GM12878 (cell line): Measurements from ENCODE around the gene GAL3ST2. TPM values are rescaled to one million over a fixed set of nuclear protein-coding genes. Genes with fewer than 3 reads are reported as not detected.

Experiments used
- ATAC-seq: fragments of 200-7000 bp; cut with Tn5 transposase; 3 replicates; pipeline ENCODE4 v1.9.1; 2020; ENCODE audit warnings: mild to moderate bottlenecking, moderate library complexity
- BruUV-seq: library from RNA; stranded (reverse); fragments of 400-500 nt; replicated peaks from 2 replicates; lab custom pipeline; 2021; lab: Mats Ljungman, UMichigan
- CTCF ChIA-PET: fragments of 300-600 bp; sonication (Branson Sonifier 250); formaldehyde crosslinking; extraction: SDS; loops from one replicate; lab custom pipeline; 2021; ENCODE audit warnings: inconsistent platforms; lab: Yijun Ruan, JAX
- POLR2A ChIA-PET: fragments of 350-600 bp; formaldehyde crosslinking; extraction: SDS; loops from one replicate; lab custom pipeline; 2021; ENCODE audit warnings: inconsistent platforms; lab: Charles Lee
- RAD21 ChIA-PET: fragments of 300-600 bp; sonication (Branson Sonifier 250); formaldehyde crosslinking; loops from one replicate; lab custom pipeline; 2023; ENCODE audit warnings: antibody characterized with exemption; ENCODE audit not compliant: unreplicated experiment; lab: Charles Lee
- SMC1A ChIA-PET: fragments of 300-600 bp; sonication (Branson Sonifier 250); formaldehyde crosslinking; loops from one replicate; lab custom pipeline; 2023; ENCODE audit not compliant: unreplicated experiment, uncharacterized antibody; lab: Charles Lee
- DNase-seq: peaks from one replicate; pipeline ENCODE4 v3.0.0-alpha.2; 2011; ENCODE audit warnings: low read depth, low spot score
- FAIRE-seq: peaks from 3 replicates; lab custom pipeline; 2011; peaks lifted over from hg19 to GRCh38; lab: Jason Lieb, UNC
- H2AFZ ChIP-seq: 2 replicates; pipeline ENCODE4 v1.6.0; 2011; ENCODE audit warnings: low read depth, low read length, control low read depth; ENCODE audit not compliant: control insufficient read depth
- H3K27ac ChIP-seq: 2 replicates; pipeline ENCODE4 v1.5.1; 2011; ENCODE audit warnings: control low read depth; ENCODE audit not compliant: control insufficient read depth, insufficient read depth
- H3K27me3 ChIP-seq, 2 experiments: replicated peaks in 1 of 2; 2 replicates each; pipeline versions ENCODE4 v1.6.0 to v1.6.1; 2011; ENCODE audit warnings: low read length in 1 of 2; ENCODE audit not compliant: control insufficient read depth in 2 of 2, insufficient read depth in 2 of 2
- H3K36me3 ChIP-seq, 2 experiments: 2 replicates each; pipeline ENCODE4 v1.5.1; 2011; ENCODE audit warnings: low read length in 1 of 2; ENCODE audit not compliant: control insufficient read depth in 2 of 2, insufficient read depth in 2 of 2
- H3K4me1 ChIP-seq: 2 replicates; pipeline ENCODE4 v1.6.1; 2011; ENCODE audit warnings: mild to moderate bottlenecking, low read length, moderate library complexity, mixed read lengths; ENCODE audit not compliant: control insufficient read depth, insufficient read depth
- H3K4me2 ChIP-seq: 2 replicates; pipeline ENCODE4 v1.6.0; 2011; ENCODE audit warnings: control low read depth; ENCODE audit not compliant: control insufficient read depth, insufficient read depth
- H3K4me3 ChIP-seq: fragments of 200-600 bp; sonication (generic); 2 replicates; pipeline ENCODE4 v1.5.1; 2016
- H3K79me2 ChIP-seq: 2 replicates; pipeline ENCODE4 v1.6.0; 2011; ENCODE audit warnings: low read length; ENCODE audit not compliant: control insufficient read depth, insufficient read depth
- H3K9ac ChIP-seq: 2 replicates; pipeline ENCODE4 v1.8.0; 2011; ENCODE audit warnings: low read length, control low read depth, mixed read lengths; ENCODE audit not compliant: control insufficient read depth, insufficient read depth
- H3K9me3 ChIP-seq: replicated peaks from 3 replicates; pipeline ENCODE4 v1.5.1; 2011; ENCODE audit warnings: mild to moderate bottlenecking, low read length; ENCODE audit not compliant: control insufficient read depth, insufficient read depth
- H4K20me1 ChIP-seq: 2 replicates; pipeline ENCODE4 v1.6.0; 2011; ENCODE audit not compliant: control insufficient read depth, insufficient read depth
- BCL11A ChIP-seq: IDR thresholded peaks from 2 replicates; pipeline ENCODE4 v1.6.1; 2011; ENCODE audit warnings: low read depth, low read length
- CBFB ChIP-seq: IDR thresholded peaks from 2 replicates; pipeline ENCODE4 v1.6.1; 2016; ENCODE audit warnings: antibody characterized with exemption, low read depth
- CREB1 ChIP-seq: IDR thresholded peaks from 2 replicates; pipeline ENCODE4 v1.6.1; 2012; ENCODE audit warnings: low read depth, mild to moderate bottlenecking, inconsistent platforms
- DPF2 ChIP-seq: fragments of 450-650 bp; IDR thresholded peaks from 2 replicates; pipeline ENCODE4 v1.6.1; 2017; ENCODE audit warnings: mild to moderate bottlenecking
- EGR1 ChIP-seq, 2 experiments: IDR thresholded peaks; 1 replicate in 1 of 2; 2 replicates in 1 of 2; pipeline ENCODE4 v1.6.1; 2011 to 2012; ENCODE audit warnings: low read depth in 2 of 2, low read length in 2 of 2, borderline replicate concordance in 1 of 2, mild to moderate bottlenecking in 1 of 2, moderate library complexity in 1 of 2
- HDAC6 ChIP-seq: fragments of 200-600 bp; sonication (generic); IDR thresholded peaks from one replicate; pipeline ENCODE4 v1.8.0; 2017; ENCODE audit warnings: antibody characterized with exemption; ENCODE audit not compliant: unreplicated experiment
- IKZF1 ChIP-seq: fragments of 450-650 bp; conservative IDR thresholded peaks from 2 replicates; pipeline ENCODE4 v1.6.1; 2017; ENCODE audit warnings: antibody characterized with exemption, mild to moderate bottlenecking
- LARP7 ChIP-seq: fragments of 450-650 bp; IDR thresholded peaks from 2 replicates; pipeline ENCODE4 v1.6.1; 2017; ENCODE audit warnings: mild to moderate bottlenecking
- NRF1 ChIP-seq: conservative IDR thresholded peaks from 2 replicates; pipeline ENCODE4 v1.6.1; 2011; ENCODE audit warnings: mild to moderate bottlenecking, low read depth, low read length, improper control_type of control experiment
- POLR2A ChIP-seq: IDR thresholded peaks from 2 replicates; pipeline ENCODE4 v1.6.1; 2011; ENCODE audit warnings: low read depth, mild to moderate bottlenecking, low read length
- RB1 ChIP-seq: fragments of 450-650 bp; formaldehyde crosslinking; IDR thresholded peaks from 2 replicates; pipeline ENCODE4 v1.6.1; 2017; ENCODE audit warnings: mild to moderate bottlenecking, borderline replicate concordance
- RCOR1 ChIP-seq: conservative IDR thresholded peaks from 2 replicates; pipeline ENCODE4 v1.6.1; 2012; ENCODE audit warnings: low read depth, low read length, improper control_type of control experiment
- RELA ChIP-seq: fragments of 450-650 bp; IDR thresholded peaks from 2 replicates; pipeline ENCODE4 v1.8.0; 2014; ENCODE audit warnings: borderline replicate concordance; ENCODE audit not compliant: partially characterized antibody
- RUNX3 ChIP-seq: IDR thresholded peaks from 2 replicates; pipeline ENCODE4 v1.6.1; 2012; ENCODE audit warnings: low read length, inconsistent platforms
- TARDBP ChIP-seq: IDR thresholded peaks from 2 replicates; pipeline ENCODE4 v1.6.1; 2016; ENCODE audit warnings: borderline replicate concordance
- TCF12 ChIP-seq: IDR thresholded peaks from 2 replicates; pipeline ENCODE4 v1.6.1; 2011; ENCODE audit warnings: low read depth, mild to moderate bottlenecking, low read length
- YBX1 ChIP-seq: fragments of 450-650 bp; IDR thresholded peaks from 2 replicates; pipeline ENCODE4 v1.6.1; 2016; ENCODE audit warnings: antibody characterized with exemption
- WGBS: methylation state at CpG from one replicate; pipeline ENCODE4 v1.1.6; 2016; ENCODE audit warnings: low lambda C conversion rate; ENCODE audit not compliant: insufficient replicate concordance, insufficient coverage; ENCODE audit errors: missing lambda C conversion rate; 5-methylcytosine and 5-hydroxymethylcytosine counted together
- in situ Hi-C: fragments of 300-500 bp; cut with MboI; formaldehyde crosslinking; loops from 9 replicates; pipeline ENCODE4 v1.14.3; 2018; ENCODE audit warnings: mixed read lengths
- intact Hi-C: fragments of 100-400 bp; cut with micrococcal nuclease; formaldehyde crosslinking; loops from one replicate; pipeline ENCODE4 v1.14.2; 2022; ENCODE audit not compliant: unreplicated experiment
- polyA plus RNA-seq, 11 experiments: library from polyadenylated mRNA; depleted of rRNA in 4 of 11; unstranded in 6 of 11; stranded (reverse) in 5 of 11; fragments of >200 nt; fragmentation: Nextera tagmentation in 4 of 11; fragmentation: Illumina TruSeq in 1 of 11; extraction: Ambion mirVana in 4 of 11; extraction: Trizol in 1 of 11; gene quantifications; 1 replicate in 1 of 11; 2 replicates in 10 of 11; pipeline versions ENCODE4 v1.2.1 to v1.2.3, GENCODE V29; 2011 to 2016; ENCODE audit warnings: inconsistent platforms in 2 of 11, missing spikeins in 2 of 11, low read depth in 1 of 11
- total RNA-seq, 4 experiments: library from RNA; depleted of rRNA in 3 of 4; stranded (reverse); fragments of >200 nt in 3 of 4; fragmentation: Illumina TruSeq in 1 of 4; extraction: Trizol in 1 of 4; gene quantifications; 2 replicates each; pipeline versions ENCODE4 v1.2.1 to v1.2.3, GENCODE V29; 2013 to 2021
- TF ChIP-seq, protein P1 (sequence below): fragments of 450-650 bp; IDR thresholded peaks from 2 replicates; pipeline ENCODE4 v1.6.1; 2017; ENCODE audit warnings: mild to moderate bottlenecking, low read depth, inconsistent platforms; ENCODE audit not compliant: poor library complexity, severe bottlenecking
- TF ChIP-seq, protein P2 (sequence below): fragments of 450-650 bp; IDR thresholded peaks from 2 replicates; pipeline ENCODE4 v1.6.1; 2014; ENCODE audit warnings: mild to moderate bottlenecking
- TF ChIP-seq, protein P3 (sequence below): fragments of 450-650 bp; IDR thresholded peaks from 2 replicates; pipeline ENCODE4 v1.6.1; 2017; ENCODE audit warnings: mild to moderate bottlenecking

The GAL3ST2 gene
- total and polyA plus RNA-seq, 10 of the 15 experiments (the other 5 are each of a cell fraction or from before 2014, with no cell fraction given): 0.09 to 0.36 (median 0.11) TPM; not detected in 7

DNA sequence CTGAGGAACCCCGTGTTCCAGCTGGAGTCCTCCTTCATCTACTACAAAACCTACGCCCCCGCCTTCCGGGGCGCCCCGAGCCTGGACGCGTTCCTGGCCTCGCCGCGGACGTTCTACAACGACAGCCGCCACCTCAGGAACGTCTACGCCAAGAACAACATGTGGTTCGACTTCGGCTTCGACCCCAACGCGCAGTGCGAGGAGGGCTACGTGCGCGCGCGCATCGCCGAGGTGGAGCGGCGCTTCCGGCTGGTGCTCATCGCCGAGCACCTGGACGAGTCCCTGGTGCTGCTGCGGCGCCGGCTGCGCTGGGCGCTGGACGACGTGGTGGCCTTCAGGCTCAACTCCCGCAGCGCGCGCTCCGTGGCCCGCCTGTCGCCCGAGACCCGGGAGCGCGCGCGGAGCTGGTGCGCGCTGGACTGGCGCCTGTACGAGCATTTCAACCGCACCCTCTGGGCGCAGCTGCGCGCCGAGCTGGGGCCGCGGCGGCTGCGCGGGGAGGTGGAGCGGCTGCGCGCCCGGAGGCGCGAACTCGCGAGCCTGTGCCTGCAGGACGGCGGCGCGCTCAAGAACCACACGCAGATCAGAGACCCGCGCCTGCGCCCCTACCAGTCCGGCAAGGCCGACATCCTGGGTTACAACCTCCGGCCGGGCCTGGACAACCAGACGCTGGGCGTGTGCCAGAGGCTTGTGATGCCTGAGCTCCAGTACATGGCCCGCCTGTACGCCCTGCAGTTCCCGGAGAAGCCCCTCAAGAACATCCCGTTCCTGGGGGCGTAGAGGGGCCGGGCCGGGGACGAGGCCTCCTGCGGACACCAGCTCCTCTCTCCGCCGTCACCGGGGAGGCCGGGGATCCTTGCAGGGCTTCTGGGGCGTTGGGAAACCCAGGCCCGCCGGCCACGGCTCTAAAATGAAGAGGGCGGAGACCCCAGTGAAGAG is 27.0 kb downstream of the GAL3ST2 start:
- RAD21 ChIA-PET: interaction anchor here (1.0 kb wide), 1 partner anchor 56 kb away, joined by 3 read pairs; no protein-coding TSS in a partner anchor
- in situ Hi-C loops: no loop called here
- Histone ChIP-seq H3K9me3 (no peaks in the 10 kb centered on the region), H4K20me1 (no peaks in the 10 kb centered on the region), H3K4me1 (peaks cover 14% of the 10 kb centered on the region), H2AFZ (peak overlapping the region; percentile 55), H3K9ac (peak overlapping the region; percentile 27; the same call in 1 of the 2 replicates), H3K4me2 (peak overlapping the region; percentile 81), H3K79me2 (no peaks in the 10 kb centered on the region), H3K27ac (no peak overlapping the region), H3K36me3 (no peaks in the 10 kb centered on the region), H3K27me3 (no peaks in the 10 kb centered on the region; a peak in 1 of 4 replicates), H3K4me3 (peak overlapping the region; percentile 69)
- DNase-seq (no peak), FAIRE-seq (peak; percentile 56), ATAC-seq (peak; percentile 81)
- intact Hi-C loops: loop anchor here (5.0 kb wide), 1 partner anchor 39 kb away; no protein-coding TSS in a partner anchor
- WGBS: 8% methylated on average over 98 of the region's 109 CpGs
- no TSS peak for BruUV-seq
- POLR2A ChIA-PET: interaction anchor here (0.7 to 1.0 kb wide), 2 partner anchors 23 to 31 kb away, joined by 3 read pairs; no protein-coding TSS in a partner anchor
- CTCF ChIA-PET: interaction anchor here (0.8 to 1.4 kb wide), 3 partner anchors 8 to 75 kb away, joined by 3 to 4 read pairs (median 4); no protein-coding TSS in a partner anchor
- SMC1A ChIA-PET: no interaction called here
- TF ChIP-seq RB1: 0 out of 2 replicates have a peak, but pooled peaks have one; percentile 33
- TF ChIP-seq LARP7: 0 out of 2 replicates have a peak, but pooled peaks have one; percentile 36
- peak; percentile 94 for TF ChIP-seq HDAC6
- peak; percentile 75 for TF ChIP-seq POLR2A
- TF ChIP-seq TCF12: no peak
- TF ChIP-seq BCL11A: no peak
- TF ChIP-seq CBFB: no peak
- TF ChIP-seq CREB1: peak; percentile 24; the same call in 1 of the 2 replicates
- TF ChIP-seq IKZF1: peak; percentile 48
- no peak for TF ChIP-seq YBX1
- TF ChIP-seq, protein P1, sequence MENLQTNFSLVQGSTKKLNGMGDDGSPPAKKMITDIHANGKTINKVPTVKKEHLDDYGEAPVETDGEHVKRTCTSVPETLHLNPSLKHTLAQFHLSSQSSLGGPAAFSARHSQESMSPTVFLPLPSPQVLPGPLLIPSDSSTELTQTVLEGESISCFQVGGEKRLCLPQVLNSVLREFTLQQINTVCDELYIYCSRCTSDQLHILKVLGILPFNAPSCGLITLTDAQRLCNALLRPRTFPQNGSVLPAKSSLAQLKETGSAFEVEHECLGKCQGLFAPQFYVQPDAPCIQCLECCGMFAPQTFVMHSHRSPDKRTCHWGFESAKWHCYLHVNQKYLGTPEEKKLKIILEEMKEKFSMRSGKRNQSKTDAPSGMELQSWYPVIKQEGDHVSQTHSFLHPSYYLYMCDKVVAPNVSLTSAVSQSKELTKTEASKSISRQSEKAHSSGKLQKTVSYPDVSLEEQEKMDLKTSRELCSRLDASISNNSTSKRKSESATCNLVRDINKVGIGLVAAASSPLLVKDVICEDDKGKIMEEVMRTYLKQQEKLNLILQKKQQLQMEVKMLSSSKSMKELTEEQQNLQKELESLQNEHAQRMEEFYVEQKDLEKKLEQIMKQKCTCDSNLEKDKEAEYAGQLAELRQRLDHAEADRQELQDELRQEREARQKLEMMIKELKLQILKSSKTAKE: no peak
- TF ChIP-seq, protein P2, sequence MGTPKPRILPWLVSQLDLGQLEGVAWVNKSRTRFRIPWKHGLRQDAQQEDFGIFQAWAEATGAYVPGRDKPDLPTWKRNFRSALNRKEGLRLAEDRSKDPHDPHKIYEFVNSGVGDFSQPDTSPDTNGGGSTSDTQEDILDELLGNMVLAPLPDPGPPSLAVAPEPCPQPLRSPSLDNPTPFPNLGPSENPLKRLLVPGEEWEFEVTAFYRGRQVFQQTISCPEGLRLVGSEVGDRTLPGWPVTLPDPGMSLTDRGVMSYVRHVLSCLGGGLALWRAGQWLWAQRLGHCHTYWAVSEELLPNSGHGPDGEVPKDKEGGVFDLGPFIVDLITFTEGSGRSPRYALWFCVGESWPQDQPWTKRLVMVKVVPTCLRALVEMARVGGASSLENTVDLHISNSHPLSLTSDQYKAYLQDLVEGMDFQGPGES: no peak
- TF ChIP-seq, protein P3, sequence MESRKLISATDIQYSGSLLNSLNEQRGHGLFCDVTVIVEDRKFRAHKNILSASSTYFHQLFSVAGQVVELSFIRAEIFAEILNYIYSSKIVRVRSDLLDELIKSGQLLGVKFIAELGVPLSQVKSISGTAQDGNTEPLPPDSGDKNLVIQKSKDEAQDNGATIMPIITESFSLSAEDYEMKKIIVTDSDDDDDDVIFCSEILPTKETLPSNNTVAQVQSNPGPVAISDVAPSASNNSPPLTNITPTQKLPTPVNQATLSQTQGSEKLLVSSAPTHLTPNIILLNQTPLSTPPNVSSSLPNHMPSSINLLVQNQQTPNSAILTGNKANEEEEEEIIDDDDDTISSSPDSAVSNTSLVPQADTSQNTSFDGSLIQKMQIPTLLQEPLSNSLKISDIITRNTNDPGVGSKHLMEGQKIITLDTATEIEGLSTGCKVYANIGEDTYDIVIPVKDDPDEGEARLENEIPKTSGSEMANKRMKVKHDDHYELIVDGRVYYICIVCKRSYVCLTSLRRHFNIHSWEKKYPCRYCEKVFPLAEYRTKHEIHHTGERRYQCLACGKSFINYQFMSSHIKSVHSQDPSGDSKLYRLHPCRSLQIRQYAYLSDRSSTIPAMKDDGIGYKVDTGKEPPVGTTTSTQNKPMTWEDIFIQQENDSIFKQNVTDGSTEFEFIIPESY: no peak
- no peak for TF ChIP-seq RCOR1
- peak; percentile 36; the same call in 1 of the 2 replicates for TF ChIP-seq DPF2
- 0 out of 3 replicates have a peak, but pooled peaks of 1 of the 2 experiments have one; percentile 46 for TF ChIP-seq EGR1 (IDR thresholded peaks at IDR 0.05; ENCODE audit: borderline replicate concordance in 1 of 2, low read depth in 2 of 2, low read length in 2 of 2)
- no peak for TF ChIP-seq RUNX3
- no peak for TF ChIP-seq TARDBP
- TF ChIP-seq NRF1: peak; percentile 40; the same call in 1 of the 2 replicates
- TF ChIP-seq RELA: no peak
